HepG2 (cell line): ENCODE data around the gene CEP57L1. TPM values are rescaled to one million over a fixed set of nuclear protein-coding genes. Genes with fewer than 3 reads are reported as not detected.

Experiments
- ARNT ChIP-seq: fragments of 450-650 bp; IDR thresholded peaks from 2 replicates; pipeline ENCODE4 v1.6.1; 2017
- CSRNP2 ChIP-seq: sonication (generic); formaldehyde crosslinking; conservative IDR thresholded peaks from 2 replicates; pipeline ENCODE4 v1.8.0; 2022; ENCODE audit warnings: low read depth, missing genetic modification reagents
- DMTF1 ChIP-seq: sonication (generic); formaldehyde crosslinking; IDR thresholded peaks from 2 replicates; pipeline ENCODE4 v1.4.0; 2020; ENCODE audit warnings: mild to moderate bottlenecking, missing genetic modification reagents
- KDM4B ChIP-seq: sonication (generic); formaldehyde crosslinking; IDR thresholded peaks from 2 replicates; pipeline ENCODE4 v1.4.0; 2020; ENCODE audit warnings: missing genetic modification reagents
- MED1 ChIP-seq: sonication (generic); formaldehyde crosslinking; IDR thresholded peaks from 2 replicates; pipeline ENCODE4 v1.4.0; 2020; ENCODE audit warnings: missing genetic modification reagents
- SKI ChIP-seq: fragments of 450-650 bp; IDR thresholded peaks from one replicate; pipeline ENCODE4 v1.6.1; 2018; ENCODE audit warnings: mild to moderate bottlenecking; ENCODE audit not compliant: partially characterized antibody
- TBP ChIP-seq: sonication (generic); formaldehyde crosslinking; IDR thresholded peaks from 2 replicates; pipeline ENCODE4 v1.5.0; 2020; ENCODE audit warnings: missing genetic modification reagents
- UBTF ChIP-seq: sonication (generic); formaldehyde crosslinking; IDR thresholded peaks from 2 replicates; pipeline ENCODE4 v1.4.0; 2020; ENCODE audit warnings: mild to moderate bottlenecking, missing genetic modification reagents
- ZHX2 ChIP-seq, 2 experiments: sonication (generic) in 1 of 2; formaldehyde crosslinking in 1 of 2; IDR thresholded peaks; 2 replicates each; pipeline versions ENCODE4 v1.6.1 to v1.9.0; 2014 to 2022; ENCODE audit warnings: antibody characterized with exemption in 1 of 2, borderline replicate concordance in 1 of 2, inconsistent platforms in 1 of 2, low read depth in 1 of 2, missing genetic modification reagents in 1 of 2
- ZNF414 ChIP-seq: sonication (generic); formaldehyde crosslinking; IDR thresholded peaks from 2 replicates; pipeline ENCODE4 v1.5.0; 2020; ENCODE audit warnings: missing genetic modification reagents
- ZNF513 ChIP-seq: sonication (generic); formaldehyde crosslinking; conservative IDR thresholded peaks from 2 replicates; pipeline ENCODE4 v1.5.0; 2020; ENCODE audit warnings: missing genetic modification reagents
- ZNF572 ChIP-seq: sonication (generic); formaldehyde crosslinking; IDR thresholded peaks from 2 replicates; pipeline ENCODE4 v1.5.1; 2020; ENCODE audit warnings: mild to moderate bottlenecking, missing genetic modification reagents
- ZNF589 ChIP-seq: sonication (generic); formaldehyde crosslinking; conservative IDR thresholded peaks from 2 replicates; pipeline ENCODE4 v1.8.0; 2022; ENCODE audit warnings: mild to moderate bottlenecking, moderate library complexity, missing genetic modification reagents
- polyA plus RNA-seq, 8 experiments: library from polyadenylated mRNA; depleted of rRNA in 3 of 8; stranded (reverse) in 7 of 8; unstranded in 1 of 8; fragments of >200 nt; fragmentation: Illumina TruSeq in 4 of 8; extraction: Trizol in 4 of 8; gene quantifications; 2 replicates each; pipeline versions ENCODE4 v1.2.1 to v1.2.3, GENCODE V29; 2011 to 2016; ENCODE audit warnings: low read depth in 4 of 8, missing spikeins in 1 of 8, mixed read lengths in 1 of 8; ENCODE audit not compliant: insufficient read depth in 1 of 8
- total RNA-seq, 5 experiments: library from RNA; depleted of rRNA; stranded (reverse); fragments of >200 nt; fragmentation: Illumina TruSeq; extraction: Trizol; gene quantifications; 2 replicates each; pipeline ENCODE4 v1.2.3, GENCODE V29; 2016; ENCODE audit warnings: low read depth in 1 of 5

CEP57L1 gene
- total and polyA plus RNA-seq, 2 of the 13 experiments (the other 11 are each of a cell fraction or from before 2014, with no cell fraction given) = 7.7 to 15.5 TPM

GRCh38 chr6:109094416-109095035 lies 781 bp upstream of the CEP57L1 start, which contains the start of gene SESN1 (continued):
- TF ChIP-seq TBP (no peak), ZNF513 (no peak), ZNF589 (no peak; the same call in 1 of the 2 replicates), ZNF414 (CRISPR knock-in tag) (no peak), KDM4B (CRISPR knock-in tag) (no peak), SKI (peak; percentile 88), ZHX2 (IDR thresholded peaks at IDR 0.05; ENCODE audit: low read depth) (no peak), ZHX2 (CRISPR knock-in tag; IDR thresholded peaks at IDR 0.05; ENCODE audit: borderline replicate concordance) (0 out of 2 replicates have a peak, but pooled peaks have one; percentile 50), ARNT (no peak), UBTF (CRISPR knock-in tag) (peak; percentile 88), MED1 (CRISPR knock-in tag) (peak; percentile 42; the same call in 1 of the 2 replicates), DMTF1 (CRISPR knock-in tag) (no peak), CSRNP2 (CRISPR knock-in tag) (no peak), ZNF572 (CRISPR knock-in tag) (peak; percentile 50; the same call in 1 of the 2 replicates)
